Bone marrow (tissue), 2 donors: ENCODE results near the gene IDH3G.

Source experiments
- DNase-seq, 2 donors: peaks; one replicate each; lab custom pipeline; 2025; lab: John Stamatoyannopoulos, UW

Gene IDH3G

DNA sequence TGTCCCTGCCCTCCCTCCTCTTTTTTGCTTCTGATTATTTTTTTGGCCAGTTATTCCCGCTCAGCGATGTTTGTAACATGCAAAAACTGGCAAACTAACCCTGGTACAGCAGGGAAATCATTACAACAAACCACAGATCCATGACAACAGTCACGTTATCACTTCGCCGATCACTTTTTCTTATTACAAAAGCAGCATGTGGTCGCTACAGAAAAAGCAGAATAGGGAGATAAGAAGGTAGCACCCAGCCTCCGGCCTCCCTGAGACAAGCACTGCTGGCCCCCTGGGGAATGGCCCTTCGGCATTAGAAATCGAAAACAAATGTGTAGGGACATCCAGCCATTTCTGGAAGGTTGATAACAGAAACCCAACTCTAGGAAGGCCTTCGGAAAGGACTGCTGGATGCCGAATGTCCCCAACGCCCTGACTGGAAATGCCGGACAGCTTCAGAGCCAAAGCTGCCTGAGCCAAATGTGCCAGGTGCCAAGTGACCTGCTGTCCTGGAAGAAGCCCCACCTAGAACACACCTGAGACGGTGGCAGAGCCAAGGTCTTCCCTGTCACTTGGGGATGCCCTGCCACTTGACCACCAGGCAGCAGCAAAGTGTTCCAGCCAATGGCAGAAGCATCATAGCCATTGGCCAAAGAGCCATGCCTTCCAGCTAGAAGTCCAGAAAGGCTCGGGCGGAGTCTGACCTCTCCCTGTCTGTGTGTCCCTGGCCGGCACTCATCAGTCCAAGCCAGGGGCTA is 2.9 kb downstream of the IDH3G start:
- DNase-seq, result no peak

DNA sequence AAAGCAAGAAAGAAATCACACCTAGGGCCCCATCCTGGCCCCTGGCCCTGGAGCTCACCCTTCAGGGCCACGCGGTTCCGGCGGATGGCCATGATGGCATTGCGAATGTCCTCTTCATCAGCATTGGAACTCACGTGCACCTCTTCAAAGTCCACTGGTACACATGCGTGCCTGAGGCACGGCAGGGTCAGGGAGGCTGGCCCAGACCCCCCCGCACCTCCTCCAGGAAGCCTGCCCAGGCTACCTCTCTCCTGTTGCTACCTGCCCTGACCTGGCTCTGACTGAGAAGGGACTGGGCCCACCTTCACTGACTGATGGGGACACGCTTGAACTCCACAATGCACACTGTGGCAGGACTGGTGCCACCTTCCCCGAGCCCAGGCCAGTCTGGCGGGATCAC is 4.5 kb downstream of the IDH3G start:
- no peak for DNase-seq

DNA sequence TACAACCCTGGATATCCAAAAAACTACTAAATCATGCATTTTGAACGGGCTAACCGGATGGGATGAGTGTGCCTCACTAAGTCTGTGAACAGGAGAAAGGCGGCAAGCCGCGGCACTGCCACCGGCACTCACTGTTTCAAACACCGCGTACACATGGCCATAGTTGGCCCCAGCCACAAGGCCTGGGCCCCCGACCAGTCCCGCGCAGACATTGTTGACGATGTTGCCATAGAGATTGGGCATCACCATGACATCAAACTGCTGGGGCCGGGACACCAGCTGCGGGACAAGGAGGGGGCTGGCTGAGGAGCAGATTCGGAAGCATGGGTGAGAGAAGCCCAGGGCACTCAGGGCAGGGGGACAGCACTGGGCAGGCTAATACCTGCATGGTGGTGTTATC is 7.5 kb downstream of the IDH3G start:
- DNase-seq, result no peak

DNA sequence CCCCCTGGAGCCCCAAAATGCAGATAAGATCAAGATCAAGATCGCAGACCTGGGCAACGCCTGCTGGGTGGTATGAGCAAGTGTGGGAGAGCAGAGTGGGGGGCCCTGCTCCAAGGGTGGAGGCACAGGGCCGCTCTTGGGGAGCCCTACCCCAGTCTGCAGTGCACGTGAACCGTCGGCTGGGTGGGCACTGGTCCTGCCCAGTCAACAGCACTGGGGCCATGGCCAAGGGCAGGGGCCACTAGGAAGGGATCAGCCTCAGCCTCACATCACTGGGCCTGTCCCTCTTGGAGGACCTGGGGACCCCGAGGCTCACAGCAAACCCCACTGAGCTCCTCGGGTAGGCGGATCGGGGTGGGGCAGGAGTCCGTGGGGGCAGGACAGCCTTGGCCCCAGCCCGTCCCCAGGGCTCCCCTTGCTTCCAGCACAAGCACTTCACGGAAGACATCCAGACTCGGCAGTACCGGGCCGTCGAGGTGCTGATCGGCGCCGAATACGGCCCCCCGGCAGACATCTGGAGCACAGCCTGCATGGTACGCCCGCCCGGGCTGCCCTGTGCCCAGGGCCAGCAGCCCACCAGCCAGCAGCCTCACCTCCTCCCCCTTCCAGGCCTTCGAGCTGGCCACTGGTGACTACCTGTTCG is 9.7 kb downstream of the IDH3G start:
- DNase-seq, result no peak

DNA sequence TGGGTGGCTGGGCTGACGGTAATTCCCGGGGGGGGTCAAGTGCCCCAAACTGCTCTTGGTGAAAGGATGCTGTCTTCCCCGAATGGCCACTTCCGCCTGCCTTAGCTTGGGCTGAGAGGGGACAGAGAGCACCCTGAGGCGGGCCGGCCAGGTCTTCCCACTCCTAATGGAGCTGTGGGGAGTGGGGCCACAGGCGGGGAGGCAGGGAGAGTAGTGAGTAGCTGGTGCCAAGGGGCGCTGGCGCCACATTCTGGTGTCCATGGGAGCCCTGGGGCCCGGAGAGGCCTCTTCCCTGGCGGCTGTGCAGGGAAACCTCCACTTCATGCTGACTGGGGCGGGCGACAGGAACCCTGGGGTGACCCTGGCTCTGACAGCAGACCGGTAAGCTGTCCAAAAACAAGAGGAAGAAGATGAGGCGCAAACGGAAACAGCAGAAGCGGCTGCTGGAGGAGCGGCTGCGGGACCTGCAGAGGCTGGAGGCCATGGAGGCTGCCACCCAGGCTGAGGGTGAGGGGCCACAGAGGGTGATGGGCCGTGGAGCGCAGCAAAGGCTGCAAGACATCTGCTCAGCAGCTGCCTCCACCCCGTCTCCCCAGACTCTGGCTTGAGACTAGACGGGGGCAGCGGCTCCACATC is 10.7 kb downstream of the IDH3G start:
- no peak for DNase-seq

DNA sequence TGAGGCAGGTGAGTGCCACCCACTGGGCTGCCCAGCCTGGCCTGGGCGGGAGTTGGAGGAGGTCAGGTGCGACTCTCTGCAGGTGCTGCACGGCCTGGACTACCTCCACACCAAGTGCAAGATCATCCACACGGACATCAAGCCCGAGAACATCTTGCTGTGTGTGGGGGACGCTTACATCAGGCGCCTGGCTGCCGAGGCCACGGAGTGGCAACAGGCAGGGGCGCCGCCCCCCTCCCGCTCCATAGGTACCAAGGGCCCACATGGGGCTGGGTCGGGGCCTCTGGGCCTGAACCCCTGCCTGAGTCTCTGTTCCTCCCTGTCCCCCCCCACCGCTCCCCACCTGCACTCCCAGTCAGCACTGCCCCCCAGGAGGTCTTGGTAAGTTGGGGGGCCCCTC is 11.3 kb downstream of the IDH3G start:
- no peak for DNase-seq

DNA sequence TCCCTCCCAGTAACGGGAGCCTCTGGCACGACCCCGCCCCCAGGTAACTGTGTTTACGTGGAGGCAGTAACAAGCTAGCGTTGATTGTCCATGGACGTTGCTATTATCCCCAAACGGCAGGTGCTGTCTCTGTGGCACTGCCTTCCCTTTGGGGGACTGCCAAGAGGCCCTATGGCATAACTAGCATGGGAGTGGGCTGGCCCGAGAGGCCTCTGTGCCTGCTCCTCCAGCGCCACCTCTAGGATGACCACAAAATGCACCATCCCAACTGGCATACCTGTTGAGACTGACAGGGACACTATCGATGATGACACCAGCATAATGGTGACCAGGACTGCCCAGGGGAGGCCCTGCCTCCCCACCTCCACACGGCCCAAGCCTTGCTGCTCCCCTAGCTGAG is 11.9 kb downstream of the IDH3G start:
- DNase-seq, result no peak

DNA sequence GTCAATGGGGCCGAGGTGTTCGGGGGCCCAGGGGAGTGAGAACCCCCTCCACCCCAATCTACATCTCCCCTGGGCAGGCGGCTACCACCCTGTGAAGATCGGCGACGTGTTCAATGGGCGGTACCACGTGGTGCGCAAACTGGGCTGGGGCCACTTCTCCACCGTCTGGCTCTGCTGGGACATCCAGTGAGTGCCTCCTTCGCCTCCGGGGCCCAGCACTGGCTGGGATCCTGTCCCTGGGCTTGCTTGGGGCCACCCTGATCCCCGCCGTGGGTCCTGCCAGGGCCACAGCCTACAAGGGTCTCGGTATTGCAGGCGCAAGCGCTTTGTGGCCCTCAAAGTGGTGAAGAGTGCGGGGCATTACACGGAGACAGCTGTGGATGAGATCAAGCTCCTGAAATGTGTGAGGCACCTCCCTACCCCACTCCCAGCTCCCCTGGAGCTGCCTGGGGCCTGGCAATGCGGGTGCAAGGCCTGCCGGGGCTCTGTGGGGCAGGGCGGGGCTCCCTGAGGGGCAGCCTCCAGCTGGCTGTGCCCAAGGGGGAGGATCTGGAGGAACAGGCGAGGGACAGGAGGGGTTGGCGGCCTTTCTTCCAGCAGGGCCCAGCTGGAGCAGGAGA is 12.6 kb downstream of the IDH3G start:
- DNase-seq, result no peak

DNA sequence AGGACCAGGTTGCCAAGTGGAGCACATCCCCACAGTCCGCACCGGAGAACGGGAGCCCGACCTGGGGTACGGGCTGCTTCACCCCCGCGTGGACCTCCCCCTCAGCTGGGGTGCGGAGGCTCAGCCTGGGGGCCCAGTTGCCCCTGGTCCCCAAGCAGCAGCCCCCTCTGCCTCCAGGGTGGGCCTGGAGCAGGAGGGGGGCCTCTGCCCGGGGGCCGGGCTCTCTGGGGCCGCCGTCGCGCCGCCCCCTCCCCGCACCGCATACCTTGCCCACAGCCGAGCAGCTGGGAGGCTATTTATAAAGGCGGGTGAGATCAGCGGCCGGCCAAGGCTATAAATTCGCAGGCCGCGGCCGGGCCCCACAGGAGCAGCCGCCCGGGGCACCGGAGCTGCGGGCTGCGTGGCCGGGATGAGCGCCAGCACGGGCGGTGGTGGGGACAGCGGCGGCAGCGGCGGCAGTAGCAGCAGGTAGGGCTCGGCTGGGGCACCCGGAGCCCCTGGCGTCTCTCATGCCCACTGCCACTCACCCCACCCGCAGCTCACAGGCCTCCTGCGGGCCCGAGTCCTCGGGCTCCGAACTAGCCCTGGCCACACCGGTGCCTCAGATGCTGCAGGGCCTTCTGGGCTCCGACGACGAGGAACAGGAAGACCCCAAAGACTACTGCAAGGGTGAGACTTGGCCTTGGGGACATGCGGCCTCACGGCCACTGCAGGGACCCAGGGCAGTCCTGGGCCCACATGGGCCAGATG is 13.3 kb downstream of the IDH3G start, which contains the start of gene SRPK3:
Gene SRPK3 (plus strand): TSS at position 364 of the 750 bp plus-strand sequence. CDS start 46 bp downstream, at position 410.
- no peak for DNase-seq

DNA sequence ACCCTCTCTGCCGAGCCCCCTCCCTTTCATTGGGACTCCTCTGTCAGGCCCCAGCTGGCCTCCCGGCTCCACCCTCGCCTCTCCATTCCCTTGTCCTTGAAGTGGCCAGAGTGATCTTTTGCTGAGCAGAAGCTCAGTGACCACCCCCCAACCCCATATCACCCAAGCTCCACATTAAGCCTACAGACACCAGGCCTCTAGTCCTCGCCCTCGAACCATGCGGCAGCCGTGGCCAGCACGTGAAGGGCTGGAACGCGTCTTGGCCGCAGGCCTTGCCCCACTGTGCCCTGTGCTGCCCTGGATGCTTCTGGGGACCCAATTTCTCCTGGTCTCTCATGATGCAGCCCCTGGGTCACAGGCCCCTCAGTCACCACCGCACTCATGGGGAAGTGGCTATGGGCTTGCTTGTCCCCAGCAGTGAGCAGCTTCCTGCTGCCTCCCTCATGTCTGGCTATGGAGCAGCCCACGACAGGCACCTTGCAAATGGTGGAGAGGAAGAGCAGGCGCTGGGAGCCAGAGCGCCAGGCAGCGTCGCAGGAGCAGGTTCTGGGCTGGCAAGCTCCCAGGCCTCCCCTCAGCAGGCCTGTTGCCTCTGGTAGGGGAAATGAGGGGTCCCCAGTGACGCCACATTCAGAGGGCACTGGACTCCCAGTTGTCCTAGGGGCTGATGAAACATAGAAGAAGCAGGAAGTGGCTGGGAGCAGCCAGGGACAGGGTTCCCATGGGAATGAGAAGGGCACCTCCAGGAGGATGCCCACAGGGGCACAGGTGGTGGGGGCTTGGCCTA is 14.1 kb downstream of the IDH3G start:
- no peak for DNase-seq

DNA sequence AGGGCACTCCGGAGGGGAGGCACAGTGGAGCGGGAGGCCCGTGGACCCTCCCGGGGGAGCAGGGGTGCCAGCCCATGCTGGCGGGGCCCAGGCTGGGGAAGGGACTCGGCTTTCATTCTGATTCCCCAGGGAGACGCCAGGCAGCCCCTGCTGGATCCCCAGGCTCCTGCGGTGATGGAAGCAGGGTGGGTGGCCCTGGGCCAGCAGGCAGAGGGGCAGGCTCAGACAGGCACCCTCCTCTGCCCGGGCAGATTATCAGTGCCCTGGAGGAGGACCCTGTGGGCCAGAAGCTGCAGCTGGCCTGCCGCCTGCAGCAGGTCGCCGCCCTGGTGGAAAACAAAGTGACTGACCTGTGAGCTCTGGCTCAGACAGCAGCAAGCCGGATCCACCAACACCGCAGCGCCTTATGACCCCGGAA is 15.5 kb downstream of the IDH3G start:
- DNase-seq, result no peak

DNA sequence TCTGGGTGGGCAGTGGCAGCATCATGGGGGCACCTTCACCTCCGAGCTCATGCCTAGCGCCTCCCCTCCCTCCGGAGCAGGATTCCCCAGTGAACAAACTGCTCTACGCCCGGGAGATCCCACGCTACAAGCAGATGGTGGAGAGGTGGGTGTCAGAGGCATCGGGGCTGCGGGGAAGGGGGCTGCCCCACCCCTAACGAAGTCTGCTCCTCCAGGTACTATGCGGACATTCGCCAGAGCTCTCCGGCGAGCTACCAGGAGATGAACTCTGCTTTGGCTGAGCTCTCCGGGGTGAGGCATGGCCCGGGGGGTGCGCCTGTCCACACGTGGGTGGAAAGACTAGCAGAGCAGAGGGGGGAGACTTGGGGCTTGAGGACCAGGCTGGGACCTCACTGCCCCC is 16.0 kb downstream of the IDH3G start:
- no peak for DNase-seq

DNA sequence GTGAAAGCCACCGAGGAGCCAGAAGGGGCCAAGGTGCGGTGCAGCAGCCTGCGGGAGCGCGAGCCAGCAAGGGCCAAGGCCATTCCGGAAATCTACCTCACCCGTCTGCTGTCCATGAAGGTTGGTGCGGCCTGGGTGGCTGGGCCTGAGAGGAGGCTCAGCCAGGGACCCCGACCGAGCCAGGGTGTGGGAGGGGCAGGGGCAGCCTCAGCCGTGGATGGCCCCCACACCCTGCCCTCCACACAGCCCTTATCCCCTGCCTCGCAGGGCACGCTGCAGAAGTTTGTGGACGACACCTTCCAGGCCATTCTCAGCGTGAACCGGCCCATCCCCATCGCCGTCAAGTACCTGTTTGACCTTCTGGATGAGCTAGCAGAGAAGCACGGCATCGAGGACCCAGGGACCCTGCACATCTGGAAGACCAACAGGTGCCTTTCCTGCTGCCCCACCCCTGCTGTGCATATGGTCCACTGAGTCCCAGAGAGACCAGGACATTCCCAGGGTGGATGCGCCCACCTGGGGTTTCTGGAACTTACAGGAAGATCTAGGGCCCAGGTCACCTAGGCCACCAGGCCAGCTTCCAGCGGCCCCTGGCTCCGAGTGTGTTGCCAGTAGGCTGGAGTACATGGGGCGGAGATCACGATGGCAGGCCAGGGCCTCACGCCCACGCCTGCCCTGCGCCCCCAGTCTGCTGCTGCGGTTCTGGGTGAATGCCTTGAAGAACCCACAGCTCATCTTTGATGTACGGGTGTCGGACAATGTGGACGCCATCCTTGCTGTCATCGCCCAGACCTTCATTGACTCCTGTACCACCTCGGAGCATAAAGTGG is 16.7 kb downstream of the IDH3G start:
- no peak for DNase-seq

DNA sequence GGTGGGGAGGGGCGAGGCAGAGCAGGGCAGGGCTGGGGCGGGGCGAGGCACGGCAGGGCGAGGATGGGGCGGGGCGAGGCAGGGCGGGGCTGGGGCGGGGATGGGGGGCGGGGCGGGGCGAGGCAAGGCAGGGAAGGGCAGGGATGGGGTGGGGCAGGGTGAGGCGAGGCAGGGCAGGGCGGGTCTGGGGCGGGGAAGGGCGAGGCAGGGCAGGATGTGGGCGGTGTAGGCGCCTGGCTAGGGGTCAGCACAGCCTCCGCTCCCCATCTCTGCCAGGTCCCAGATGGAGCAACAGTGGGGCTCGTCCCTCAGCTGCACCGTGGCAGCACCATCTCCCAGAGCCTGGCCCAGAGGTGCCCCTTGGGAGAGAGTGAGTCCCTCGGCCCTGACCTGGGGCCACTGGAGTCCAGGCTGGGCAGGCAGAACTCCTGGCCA is 17.5 kb downstream of the IDH3G start:
- DNase-seq, result no peak

DNA sequence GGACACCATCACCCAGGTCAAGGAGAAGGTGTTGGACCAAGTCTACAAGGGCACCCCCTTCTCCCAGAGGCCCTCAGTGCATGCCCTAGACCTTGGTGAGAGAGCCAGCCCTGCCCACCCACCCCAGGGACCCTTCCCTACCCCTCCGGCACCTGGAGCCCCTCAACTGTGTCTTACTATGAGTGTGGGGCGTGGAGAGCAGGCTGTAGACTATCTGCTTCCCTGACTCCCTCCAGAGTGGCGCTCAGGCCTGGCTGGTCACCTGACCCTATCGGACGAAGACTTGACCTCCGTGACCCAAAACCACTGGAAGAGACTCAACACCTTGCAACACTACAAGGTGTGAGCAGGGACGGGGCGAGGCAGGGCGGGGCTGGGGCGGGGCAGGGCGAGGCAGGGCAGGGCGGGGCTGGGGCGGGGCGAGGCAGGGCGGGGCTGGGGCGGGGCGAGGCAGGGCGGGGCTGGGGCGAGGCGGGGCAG is 18.0 kb downstream of the IDH3G start:
- no peak for DNase-seq

DNA sequence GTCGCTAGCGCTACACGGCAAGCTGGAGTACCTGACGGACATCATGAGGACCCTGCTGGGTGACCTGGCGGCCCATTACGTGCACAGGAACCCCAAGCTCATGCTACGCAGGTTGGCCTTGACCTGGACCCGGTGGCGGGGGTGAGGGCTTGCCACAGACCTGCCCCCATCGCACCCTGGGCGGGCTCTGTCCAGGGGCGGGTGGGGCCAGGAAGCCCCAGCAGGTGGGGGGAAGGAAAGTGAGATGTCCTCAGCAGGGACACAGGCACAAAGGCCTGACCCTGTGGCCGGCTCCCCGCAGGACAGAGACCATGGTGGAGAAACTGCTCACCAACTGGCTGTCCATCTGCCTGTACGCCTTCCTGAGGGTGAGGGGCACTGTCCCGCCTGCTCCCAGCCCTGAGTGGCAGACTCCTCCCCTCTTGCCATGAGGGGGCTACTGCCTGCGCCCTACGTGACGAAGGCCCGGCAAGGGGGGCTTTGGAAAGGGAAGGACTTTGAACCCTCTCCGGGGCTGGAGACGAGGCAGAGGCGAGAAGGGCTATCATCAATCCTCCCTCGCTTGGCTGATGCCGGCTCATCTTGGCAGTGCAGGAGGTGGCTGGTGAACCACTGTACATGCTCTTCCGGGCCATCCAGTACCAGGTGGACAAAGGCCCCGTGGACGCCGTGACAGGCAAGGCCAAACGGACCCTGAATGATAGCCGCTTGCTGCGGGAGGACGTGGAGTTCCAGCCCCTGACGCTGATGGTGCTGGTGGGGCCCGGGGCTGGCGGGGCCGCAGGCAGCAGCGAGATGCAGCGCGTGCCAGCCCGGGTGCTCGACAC is 18.7 kb downstream of the IDH3G start:
- DNase-seq, result no peak

DNA sequence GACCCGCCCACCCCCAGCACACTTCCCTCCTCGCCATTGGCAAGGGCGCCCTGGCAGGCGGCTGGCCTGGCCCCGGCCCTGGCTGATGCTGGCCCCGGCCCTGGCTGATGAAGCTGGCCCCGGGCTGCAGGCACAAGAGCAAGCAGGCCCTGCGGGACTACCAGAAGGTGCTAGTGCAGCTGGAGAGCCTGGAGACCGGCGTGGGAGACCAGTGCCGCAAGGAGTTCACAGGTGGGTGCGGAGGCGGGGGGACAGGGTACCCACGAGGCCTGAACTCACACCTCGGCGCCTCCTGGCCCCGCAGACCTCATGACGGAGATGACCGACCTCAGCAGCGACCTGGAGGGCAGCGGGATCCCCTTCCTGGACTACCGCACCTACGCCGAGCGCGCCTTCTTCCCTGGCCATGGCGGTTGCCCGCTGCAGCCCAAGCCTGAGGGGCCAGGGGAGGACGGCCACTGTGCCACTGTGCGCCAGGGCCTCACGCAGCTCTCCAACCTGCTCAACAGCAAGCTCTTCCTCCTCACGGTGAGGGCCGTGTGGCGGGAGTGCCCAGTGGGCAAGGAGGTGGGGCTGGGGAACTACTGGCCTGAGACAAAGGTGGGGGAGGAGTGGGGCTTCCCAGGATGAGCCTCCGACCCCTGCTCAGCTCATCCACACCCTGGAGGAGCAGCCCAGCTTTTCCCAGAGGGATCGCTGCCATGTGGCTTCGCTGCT is 19.4 kb downstream of the IDH3G start:
- no peak for DNase-seq

DNA sequence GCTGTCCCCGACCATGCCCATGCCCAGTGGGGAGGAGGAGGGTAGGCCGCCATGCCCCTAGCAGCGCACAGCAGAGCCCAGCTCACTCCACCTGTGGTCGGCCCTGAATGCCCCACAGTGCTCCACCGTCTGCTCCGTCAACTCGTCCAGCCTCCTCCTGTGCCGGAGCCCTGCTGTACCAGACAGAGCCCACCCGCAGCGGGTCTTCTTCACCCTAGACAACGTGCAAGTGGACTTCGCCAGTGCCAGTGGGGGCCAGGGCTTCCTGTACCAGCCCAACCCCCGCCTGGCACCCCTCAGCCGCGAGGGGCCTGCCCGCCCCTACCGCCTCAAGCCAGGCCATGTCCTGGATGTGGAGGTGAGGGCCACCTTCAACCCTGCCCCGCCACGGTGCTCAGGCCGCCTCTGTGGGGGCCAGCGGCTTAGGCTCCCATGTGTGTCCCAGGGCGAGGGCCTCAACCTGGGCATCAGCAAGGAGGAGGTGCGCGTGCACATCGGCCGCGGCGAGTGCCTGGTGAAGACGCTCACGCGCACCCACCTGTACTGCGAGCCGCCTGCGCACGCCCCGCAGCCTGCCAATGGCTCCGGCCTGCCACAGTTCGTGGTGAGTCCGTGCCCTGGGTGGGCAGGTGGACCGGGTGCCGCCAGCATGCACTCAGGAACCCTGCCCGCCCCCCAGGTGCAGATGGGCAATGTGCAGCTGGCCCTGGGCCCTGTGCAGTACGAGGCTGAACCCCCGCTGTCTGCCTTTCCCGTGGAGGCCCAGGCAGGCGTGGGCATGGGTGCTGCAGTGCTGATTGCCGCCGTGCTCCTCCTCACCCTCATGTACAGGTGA is 20.2 kb downstream of the IDH3G start:
- DNase-seq, result no peak
